GM21515 (cell line): ENCODE results near the gene PHRF1.

Experiments used
- ATAC-seq: cut with Tn5 transposase; IDR thresholded peaks from one replicate; pipeline ENCODE4 v1.9.1; 2021; ENCODE audit not compliant: unreplicated experiment

The PHRF1 gene

DNA sequence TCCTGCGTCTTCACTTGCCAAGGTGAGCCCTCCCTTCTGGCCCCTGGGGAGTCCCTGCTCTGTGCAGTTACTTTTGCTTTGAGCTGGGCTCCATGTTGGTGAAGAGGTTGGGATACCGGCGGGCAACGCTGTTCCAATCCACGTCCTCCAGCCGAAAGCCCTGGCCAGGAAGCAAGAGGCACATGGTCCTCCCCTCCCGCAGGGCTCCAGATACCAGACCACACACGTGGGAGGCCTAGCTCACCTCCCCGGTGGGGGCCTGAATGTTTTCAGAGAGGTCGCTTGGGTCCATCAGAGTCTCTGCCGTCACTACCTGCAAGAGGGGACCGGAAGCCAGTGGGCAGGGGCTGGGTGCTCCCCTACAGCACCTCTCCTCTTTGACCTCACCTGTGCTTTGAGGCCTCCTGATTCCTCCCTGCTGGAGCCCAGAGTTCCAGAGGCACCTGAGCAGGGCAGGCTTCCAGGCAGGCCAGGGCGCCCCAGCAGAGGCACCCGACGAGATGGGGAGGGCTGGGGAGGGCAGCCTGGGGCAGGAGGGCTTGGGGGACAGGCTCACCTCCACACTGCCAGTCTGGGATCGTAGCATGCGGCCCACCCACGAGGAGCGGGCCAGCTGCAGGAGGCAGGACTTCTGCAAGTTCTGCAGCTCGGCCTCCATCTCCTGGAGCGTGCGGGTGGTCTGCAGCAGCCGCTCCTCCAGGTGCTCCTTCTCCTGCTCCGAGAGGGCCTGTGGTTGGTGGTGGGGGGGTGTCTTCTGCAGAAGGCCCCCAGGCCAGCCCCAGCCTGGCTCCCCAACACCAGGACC, 18.7 kb upstream of the PHRF1 start:
- no peak for ATAC-seq

DNA sequence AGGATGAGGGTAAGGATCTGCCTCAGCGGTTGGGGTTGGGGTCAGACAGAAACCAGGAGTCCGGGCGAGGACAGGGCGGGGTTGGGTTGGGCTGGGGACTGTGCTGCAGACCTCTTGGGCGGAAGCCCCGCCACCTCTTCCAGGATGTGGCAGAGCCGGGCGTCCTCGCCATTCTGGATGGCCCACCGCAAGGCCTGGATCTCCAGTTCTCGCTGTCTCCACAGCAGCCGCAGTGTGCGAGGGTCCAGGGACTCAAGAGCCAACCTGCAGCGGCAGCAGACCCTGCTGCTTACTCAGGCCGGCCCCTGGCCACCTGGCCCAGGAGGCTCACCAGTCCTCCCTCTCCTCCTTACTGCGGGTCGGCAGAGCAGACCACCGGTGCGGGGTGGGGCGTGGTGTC, 17.8 kb upstream of the PHRF1 start:
- ATAC-seq, result no peak

DNA sequence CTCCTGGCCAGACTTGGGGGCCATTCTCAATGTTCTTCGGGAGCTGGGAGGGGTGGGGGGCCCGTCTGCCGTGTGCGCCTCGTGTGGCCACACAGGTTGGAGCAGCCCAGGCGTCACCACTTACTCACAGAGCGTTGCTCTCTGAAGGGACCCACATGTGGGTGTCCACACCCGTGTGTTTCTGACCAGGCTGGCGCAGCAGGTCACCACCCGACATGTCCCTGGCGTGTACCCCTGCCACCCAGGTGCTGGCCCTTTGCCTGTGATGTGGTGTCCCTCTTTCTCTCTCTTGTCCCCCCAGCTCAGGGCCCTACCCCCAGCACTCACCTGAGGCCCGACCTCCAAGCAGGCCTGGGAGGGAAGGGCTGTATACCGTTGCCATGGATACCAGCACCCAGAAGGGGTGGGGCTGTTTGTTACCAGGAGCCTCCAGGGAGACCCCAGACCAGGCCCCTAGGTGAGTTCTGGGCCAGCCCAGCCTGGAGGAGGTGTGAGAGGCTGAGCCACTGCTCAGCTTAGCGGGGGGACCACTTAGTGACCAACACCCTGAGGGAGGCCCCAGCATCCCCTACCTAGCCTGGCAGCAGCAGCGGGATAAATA, 17.1 kb upstream of the PHRF1 start:
- ATAC-seq, result no peak

DNA sequence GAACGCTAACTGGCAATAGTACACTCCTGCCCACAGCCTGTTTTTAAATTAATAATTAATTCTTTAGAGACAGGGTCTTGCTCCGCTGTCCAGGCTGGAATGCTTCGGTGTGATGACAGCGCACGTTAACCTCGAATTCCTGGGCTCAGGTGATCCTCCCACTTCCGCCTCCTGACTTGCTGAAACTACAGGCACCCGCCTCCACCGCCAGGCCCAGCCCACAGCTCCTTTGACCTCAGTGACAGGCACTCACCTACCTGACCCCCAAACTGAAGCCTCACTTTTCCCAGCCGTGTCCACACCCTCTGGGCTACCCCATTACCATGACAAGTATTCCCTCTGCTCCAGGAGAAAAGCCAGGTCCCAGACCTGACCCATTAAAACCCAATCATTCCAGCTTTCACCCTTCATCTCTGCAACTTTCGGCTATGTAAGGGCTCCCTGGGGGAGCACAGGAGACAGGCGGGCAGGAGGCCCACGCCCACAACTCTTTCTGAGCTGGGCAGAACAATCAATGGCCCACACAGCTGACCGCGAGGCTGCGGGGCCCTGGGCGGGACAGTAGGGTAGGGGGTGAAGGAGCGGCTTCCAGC, 16.5 kb upstream of the PHRF1 start:
- no peak for ATAC-seq

DNA sequence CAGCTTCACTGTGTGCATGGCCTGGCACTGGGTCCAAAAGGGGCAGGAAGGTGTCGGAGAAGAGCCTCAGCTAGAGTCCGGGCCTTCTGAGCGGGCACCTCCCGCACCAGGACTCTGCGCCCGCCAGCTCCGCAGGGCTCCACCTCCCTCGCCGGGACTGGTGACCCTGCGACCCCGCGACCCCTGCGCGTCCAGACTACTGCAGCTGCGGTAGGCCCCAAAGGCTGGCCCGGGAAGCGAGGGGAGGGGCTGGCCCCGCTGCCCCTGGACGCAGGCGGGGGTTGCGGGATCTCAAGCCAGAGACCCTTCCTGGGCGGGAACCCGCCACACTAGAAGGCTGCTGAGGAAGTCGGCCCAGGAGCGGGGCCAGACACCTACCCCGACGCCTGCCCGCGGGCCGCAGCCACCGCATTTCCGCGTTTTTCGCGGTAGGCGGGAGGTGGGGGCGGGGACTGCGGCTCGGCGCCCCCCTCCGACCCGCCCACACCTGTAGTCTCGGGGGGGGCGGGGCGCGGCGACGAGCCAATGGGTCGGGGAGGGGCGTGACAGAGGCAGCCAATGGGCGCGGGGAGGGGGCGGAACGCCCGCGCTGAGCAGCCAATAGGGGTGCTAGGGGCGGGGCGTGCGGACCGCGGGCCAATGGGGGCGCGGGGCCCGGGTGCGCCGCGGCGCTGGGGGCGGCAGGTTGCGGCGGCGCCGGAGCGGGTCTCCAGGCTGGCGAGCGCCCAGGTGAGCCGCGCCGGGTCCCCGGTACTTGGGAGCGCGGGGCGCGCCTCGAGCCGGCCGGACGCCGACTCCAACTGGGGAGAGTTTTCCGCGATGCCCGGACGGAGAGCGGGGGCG, 15.7 kb upstream of the PHRF1 start, which contains the start of the genes LMNTD2 and RASSF7:
TSS of gene LMNTD2 (minus strand) at position 434 of the 843 bp plus-strand sequence. CDS start at position 412, 22 bp downstream.
TSS of gene RASSF7 (plus strand) at position 666 of the 843 bp plus-strand sequence. CDS start 799 bp downstream, outside the sequence.
- peak; percentile 66 for ATAC-seq

DNA sequence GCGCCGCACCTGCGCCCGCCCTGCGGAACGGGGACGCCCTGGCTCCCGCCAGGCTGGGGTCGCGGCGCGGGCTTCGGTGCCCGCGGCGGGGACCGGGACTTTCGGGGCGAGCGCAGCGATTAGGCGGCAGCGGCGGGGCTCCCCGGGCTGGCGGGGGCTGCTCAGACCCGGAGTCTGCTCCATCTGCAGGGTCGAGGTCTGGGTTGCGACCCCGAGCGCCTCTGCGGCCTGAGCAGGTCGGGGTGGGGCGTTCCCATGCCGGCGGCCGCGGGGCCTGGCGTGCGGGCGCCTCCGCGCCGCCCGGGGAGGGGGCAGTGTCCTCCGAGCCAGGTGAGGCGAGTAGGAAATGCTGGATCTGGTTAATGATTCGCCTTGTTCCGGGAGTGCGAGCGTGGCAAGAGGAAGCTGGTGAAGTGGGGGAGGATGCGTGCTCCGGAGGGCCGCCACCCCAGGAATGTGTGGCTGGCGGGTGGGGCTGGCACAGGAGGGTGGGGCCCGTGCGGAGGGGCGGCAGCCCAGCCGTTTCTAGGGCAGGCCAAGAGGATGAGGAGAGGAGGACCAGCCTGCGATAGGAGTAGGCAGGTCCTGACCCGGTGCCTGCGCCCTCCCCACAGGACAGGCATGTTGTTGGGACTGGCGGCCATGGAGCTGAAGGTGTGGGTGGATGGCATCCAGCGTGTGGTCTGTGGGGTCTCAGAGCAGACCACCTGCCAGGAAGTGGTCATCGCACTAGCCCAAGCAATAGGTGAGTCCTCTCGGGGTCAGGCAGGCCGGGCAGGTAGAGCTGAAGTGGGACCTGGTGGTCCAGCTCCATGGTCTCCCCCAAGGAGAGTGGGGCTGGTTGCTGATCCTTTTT, 14.9 kb upstream of the PHRF1 start:
- peak; percentile 22 for ATAC-seq

DNA sequence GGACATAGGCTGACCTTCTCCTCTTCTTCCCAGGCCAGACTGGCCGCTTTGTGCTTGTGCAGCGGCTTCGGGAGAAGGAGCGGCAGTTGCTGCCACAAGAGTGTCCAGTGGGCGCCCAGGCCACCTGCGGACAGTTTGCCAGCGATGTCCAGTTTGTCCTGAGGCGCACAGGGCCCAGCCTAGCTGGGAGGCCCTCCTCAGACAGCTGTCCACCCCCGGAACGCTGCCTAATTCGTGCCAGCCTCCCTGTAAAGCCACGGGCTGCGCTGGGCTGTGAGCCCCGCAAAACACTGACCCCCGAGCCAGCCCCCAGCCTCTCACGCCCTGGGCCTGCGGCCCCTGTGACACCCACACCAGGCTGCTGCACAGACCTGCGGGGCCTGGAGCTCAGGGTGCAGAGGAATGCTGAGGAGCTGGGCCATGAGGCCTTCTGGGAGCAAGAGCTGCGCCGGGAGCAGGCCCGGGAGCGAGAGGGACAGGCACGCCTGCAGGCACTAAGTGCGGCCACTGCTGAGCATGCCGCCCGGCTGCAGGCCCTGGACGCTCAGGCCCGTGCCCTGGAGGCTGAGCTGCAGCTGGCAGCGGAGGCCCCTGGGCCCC, 14.1 kb upstream of the PHRF1 start:
- ATAC-seq, result no peak

DNA sequence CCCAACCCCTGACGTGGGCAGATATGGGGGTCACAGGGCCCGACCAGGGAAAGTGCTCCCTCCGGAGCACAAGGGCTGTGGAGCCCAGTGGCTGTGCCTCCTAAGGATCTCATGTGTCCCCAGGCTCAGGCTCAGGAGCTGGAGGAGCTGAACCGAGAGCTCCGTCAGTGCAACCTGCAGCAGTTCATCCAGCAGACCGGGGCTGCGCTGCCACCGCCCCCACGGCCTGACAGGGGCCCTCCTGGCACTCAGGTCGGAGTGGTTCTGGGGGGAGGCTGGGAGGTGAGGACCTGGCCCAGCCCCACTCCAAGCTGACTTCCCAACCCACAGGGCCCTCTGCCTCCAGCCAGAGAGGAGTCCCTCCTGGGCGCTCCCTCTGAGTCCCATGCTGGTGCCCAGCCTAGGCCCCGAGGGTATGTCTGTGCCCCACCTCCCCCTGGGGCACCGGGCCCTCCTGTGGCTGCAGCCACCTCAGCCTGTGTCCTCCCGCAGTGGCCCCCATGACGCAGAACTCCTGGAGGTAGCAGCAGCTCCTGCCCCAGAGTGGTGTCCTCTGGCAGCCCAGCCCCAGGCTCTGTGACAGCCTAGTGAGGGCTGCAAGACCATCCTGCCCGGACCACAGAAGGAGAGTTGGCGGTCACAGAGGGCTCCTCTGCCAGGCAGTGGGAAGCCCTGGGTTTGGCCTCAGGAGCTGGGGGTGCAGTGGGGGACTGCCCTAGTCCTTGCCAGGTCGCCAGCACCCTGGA, 13.0 kb upstream of the PHRF1 start:
- ATAC-seq, result no peak

DNA sequence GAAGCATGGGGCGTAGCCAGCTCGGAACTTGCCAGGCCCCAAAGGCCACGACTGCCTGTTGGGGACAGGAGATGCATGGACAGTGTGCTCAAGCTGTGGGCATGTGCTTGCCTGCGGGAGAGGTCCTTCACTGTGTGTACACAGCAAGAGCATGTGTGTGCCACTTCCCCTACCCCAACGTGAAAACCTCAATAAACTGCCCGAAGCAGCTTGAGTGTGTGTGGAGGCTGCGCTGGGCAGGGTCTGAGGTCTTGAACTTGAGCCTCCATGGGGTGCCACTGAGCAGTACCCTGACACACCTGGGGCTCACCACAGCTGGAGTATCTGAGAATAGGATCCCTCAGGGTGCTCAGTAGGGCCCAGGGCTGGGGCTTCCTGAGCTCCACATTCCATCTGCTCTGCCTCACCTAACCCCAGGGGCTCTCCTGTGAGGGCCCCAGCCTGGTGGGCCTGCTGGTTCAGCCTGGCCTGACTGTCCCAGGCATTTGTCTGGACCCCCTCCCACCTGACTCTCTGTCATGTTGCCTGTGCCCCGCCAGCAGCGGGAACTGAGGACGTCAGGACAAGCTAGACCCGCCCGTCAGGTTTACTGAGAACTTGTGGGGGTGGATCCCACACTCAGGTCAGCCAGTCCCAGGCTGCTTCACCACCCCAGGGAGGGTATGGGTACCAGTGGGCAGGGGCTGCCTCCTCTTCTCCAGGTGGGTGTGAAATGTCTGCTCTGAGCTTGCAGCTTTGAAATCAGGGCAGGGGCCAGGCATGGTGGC, 12.3 kb upstream of the PHRF1 start:
- ATAC-seq, result no peak

DNA sequence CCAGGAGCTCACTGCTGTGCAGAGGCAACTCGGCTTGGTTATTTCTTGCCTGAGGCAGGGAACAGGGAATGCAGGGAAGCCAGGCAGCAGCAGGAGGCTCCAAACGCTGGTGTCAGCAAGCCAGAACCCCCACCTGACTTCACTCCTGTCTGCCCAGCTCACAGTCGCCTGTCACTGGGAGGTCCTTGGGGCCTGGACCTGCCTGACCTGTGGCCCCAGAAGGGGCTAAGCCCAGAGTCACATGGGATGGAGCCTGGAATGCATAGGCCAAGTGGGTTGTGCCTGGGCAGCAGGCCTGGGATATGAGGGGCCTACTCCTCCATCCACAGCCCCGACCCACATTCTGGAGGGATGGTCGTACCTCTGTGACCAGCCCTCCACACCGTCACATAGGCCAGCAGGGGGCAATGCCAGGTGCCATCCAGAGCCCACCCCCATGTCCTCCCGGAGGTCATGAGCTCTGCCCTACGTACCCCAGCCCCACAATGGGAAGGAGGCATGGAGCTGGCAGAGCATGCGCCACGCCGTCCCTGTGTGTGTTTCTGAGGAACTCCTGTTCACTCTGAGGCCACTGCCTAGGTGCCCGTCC, 10.3 kb upstream of the PHRF1 start:
- ATAC-seq, result no peak

DNA sequence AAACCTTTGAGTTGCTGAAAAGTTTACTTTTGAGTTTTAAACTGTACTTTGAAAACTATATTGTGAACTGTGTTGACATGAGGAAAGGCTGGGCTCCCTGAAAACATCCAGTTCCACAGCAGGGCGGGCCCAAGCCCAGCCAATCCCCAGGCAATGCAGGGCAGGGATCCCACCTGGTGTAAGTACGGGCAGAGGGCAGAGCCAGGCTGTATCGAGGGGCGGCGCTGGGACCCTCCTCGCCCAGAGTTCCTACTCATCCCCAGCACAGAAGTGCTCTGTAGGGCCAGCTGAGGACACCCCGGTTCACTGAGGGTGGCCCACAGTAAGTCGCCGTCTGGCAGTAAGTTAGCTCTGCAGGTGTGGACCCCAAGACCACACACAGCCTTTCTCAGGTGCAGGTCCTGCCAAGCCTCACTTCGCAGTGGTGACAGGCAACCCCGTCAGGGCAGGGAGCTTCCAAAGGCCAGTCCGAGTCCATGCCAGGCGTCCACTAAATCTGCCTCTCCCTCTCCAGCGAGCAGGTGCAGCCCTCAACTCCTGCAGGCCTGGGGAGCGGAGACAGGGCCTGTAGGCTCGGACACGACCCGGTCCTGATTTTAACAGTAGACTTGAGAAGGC, 9.2 kb upstream of the PHRF1 start:
- ATAC-seq, result no peak

DNA sequence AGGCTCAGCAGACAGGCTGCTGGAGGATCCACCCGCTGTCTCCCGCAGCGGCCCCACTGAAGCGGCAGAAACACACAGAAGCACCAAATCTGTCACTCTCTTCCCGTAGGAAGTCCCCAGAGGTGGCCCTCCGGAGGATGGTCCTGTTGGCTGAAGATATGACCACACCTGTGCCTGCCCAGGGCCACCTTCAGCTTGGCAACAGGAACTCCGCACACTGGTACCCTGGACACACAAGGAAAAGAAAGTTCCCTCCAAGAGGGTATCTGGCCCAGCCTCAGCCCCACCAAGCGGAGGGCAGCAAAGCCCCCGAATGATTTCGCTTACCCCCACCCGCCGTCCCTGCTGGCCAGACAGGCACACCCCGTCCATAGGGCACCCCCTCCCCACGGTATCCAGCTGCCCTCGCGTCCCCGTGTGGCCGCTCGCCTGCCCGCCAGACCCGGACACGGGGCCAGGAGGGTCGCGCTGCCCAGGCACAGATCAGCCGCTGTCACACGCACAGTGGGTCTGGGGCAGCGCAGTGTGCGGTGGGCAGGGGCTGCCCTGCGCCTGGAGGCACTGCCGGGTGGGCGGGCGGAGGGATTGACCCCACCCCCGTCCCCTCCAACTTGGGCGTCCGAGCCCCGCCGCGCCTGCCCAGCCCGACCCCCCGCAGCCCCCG, 8.5 kb upstream of the PHRF1 start:
- peak; percentile 7 for ATAC-seq

DNA sequence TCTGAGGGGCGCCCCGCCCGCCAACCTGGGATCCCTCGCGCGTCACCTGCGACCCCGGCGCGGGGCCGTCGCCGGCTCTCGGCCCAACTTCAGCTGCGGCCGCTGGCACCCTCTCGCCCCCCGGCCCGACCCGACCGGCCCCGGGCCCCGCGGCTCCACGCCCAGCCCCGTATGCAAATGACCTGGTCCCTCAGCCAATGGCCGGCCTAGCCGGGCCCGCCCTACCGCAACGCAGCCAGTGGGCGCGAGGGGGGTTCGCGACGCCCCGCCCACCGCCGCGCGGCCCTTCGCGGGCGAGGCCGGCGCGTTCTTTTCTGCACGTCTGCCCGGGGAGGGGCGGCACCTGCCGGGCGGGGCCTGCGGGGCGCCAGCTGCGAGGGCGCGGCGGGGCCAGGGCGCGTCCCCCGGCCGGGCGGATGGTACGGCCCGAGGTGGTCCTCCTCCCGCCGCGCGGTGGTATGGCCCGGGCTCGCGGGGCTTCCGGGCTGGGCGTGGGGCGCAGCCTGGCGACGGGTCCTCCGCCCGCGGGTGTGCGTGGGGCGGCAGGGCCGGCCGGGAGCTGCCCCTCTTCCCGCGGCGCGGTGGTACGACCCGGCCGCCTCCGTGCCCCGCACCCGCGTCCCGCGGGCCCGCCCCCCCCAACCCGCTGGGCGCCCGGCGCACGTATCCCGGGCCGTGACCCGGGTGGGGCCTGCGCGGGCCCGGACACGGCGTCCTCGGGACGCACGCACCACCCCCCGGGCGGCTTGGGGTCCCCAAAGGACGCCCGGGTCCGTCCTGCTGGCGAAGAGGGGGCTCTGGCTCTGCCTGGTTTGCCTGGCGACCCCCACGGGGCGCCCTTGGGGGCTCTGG, 7.7 kb upstream of the PHRF1 start:
- ATAC-seq, result peak; percentile 71

DNA sequence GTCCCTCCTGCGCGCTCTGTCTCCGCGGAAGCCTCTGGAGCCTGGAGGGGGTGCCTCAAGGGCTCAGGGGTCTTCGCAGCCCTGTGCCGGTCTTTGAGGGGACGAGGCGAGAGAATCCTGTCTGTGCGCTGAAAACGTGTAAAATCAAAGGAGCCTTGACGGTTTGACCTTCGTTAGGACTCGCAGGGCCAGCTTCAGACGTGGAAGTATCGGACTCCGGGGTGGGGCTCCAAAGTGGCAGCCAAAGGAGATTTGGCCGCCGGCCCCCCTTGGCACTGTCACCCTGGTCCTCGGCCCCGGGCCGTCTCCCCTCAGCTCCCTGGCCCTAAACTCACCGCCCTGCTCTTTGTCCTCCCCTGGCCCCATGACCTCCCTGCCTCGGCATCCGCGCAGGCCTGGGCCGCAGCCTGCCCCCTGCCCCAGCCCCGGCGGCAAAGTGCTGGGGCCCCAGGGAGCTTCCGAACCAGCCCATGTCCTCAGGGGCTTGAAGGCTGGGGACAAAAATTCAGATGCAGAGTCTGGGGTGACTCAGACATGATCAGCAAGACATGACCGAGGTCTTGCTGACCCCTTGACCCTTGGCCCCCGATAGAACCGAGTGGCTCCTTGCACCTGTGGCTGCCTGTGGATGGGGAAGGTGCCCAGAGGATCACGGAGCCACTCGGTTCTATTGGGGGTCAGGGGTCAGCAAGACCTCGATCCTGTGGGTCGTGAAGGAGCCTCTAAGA, 6.9 kb upstream of the PHRF1 start:
- no peak for ATAC-seq

DNA sequence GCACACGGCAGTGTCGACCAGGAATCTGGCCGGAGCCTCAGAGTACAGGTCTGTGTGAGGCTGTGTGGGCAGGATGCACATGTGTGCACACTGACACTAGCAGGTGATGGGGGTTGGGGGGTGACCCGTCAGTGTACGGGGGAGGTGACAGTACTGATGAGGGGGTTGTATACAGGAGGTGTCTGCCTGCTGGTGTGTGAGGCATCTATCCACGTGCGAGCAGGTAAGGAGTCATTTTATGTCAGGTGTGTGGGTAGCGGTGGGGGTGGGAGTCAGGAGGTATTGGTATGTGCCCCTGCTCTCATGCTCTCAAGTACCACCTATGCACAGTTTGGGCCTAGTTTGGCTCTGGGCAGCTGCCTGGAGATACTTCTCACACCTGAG, 4.5 kb upstream of the PHRF1 start:
- no peak for ATAC-seq
